H1 (cell line): Measurements from ENCODE around the gene TEAD1. TPM values are rescaled to one million over a fixed set of nuclear protein-coding genes. Genes with fewer than 3 reads are reported as not detected.

Experiments used
- CTCF ChIA-PET: fragments of 300-600 bp; sonication (Branson Sonifier 250); formaldehyde crosslinking; loops from one replicate; lab custom pipeline; 2021; ENCODE audit not compliant: partially characterized antibody; lab: Charles Lee
- POLR2A ChIA-PET: fragments of 300-600 bp; sonication (Branson Sonifier 250); formaldehyde crosslinking; loops from one replicate; lab custom pipeline; 2021; ENCODE audit warnings: inconsistent platforms; ENCODE audit not compliant: partially characterized antibody; lab: Charles Lee
- DNase-seq, 2 experiments: peaks; one replicate each; pipeline versions ENCODE4 v3.0.0 to v3.0.0-alpha.2; 2010 to 2022; ENCODE audit warnings: low spot score in 2 of 2, low read depth in 1 of 2, mixed read lengths in 1 of 2
- FAIRE-seq: peaks from 2 replicates; lab custom pipeline; 2011; peaks lifted over from hg19 to GRCh38; lab: Jason Lieb, UNC
- H2AFZ ChIP-seq: 2 replicates; pipeline ENCODE4 v1.8.1; 2012; ENCODE audit warnings: low read length, inconsistent platforms
- H2AK5ac ChIP-seq: 2 replicates; pipeline ENCODE4 v1.6.1; 2013; ENCODE audit warnings: low read depth, low read length
- H2BK120ac ChIP-seq: replicated peaks from 2 replicates; pipeline ENCODE3; 2013; ENCODE audit warnings: low read depth, low read length, inconsistent platforms
- H2BK12ac ChIP-seq: 2 replicates; pipeline ENCODE4 v1.6.1; 2013; ENCODE audit warnings: low read depth, low read length
- H2BK15ac ChIP-seq: 2 replicates; pipeline ENCODE4 v1.6.1; 2013; ENCODE audit warnings: low read length
- H2BK20ac ChIP-seq: 2 replicates; pipeline ENCODE4 v1.6.1; 2013; ENCODE audit warnings: low read length
- H2BK5ac ChIP-seq: 2 replicates; pipeline ENCODE4 v1.6.1; 2013; ENCODE audit warnings: low read depth, low read length
- H3K14ac ChIP-seq: 2 replicates; pipeline ENCODE4 v1.6.1; 2013; ENCODE audit warnings: inconsistent platforms; ENCODE audit not compliant: insufficient read length
- H3K18ac ChIP-seq: 2 replicates; pipeline ENCODE4 v1.6.1; 2013; ENCODE audit warnings: low read length; ENCODE audit errors: extremely low read depth
- H3K23ac ChIP-seq: 2 replicates; pipeline ENCODE4 v1.6.1; 2013; ENCODE audit warnings: inconsistent platforms; ENCODE audit not compliant: insufficient read length
- H3K23me2 ChIP-seq: 2 replicates; pipeline ENCODE4 v1.6.1; 2013; ENCODE audit warnings: low read depth, low read length
- H3K27ac ChIP-seq: 2 replicates; pipeline ENCODE4 v1.6.1; 2011; ENCODE audit warnings: low read depth, low read length, inconsistent platforms
- H3K27me3 ChIP-seq, 4 experiments: replicated peaks in 1 of 4; 1 replicate in 1 of 4; 2 replicates in 3 of 4; pipeline versions ENCODE4 v1.6.1 to v1.8.1; 2011 to 2013; ENCODE audit warnings: low read length in 3 of 4, mild to moderate bottlenecking in 3 of 4, inconsistent platforms in 2 of 4, mixed read lengths in 2 of 4, moderate library complexity in 1 of 4; ENCODE audit not compliant: control insufficient read depth in 3 of 4, insufficient read depth in 3 of 4; ENCODE audit errors: extremely low read depth in 1 of 4
- H3K36me3 ChIP-seq, 4 experiments: 2 replicates each; pipeline versions ENCODE4 v1.6.1 to v1.8.1; 2011 to 2013; ENCODE audit warnings: mild to moderate bottlenecking in 4 of 4, low read length in 3 of 4, moderate library complexity in 2 of 4, control low read depth in 1 of 4, inconsistent platforms in 1 of 4; ENCODE audit not compliant: insufficient read depth in 4 of 4, control insufficient read depth in 2 of 4
- H3K4ac ChIP-seq: replicated peaks from 2 replicates; pipeline ENCODE3; 2013; ENCODE audit warnings: low read length, low read depth, mixed read lengths, inconsistent platforms; ENCODE audit not compliant: insufficient read length
- H3K4me1 ChIP-seq, 4 experiments: replicated peaks in 1 of 4; 1 replicate in 1 of 4; 2 replicates in 3 of 4; pipeline versions ENCODE4 v1.6.1 to v1.8.1; 2011 to 2013; ENCODE audit warnings: low read length in 3 of 4, inconsistent platforms in 2 of 4, mixed read lengths in 1 of 4; ENCODE audit not compliant: insufficient read depth in 4 of 4, control insufficient read depth in 3 of 4
- H3K4me2 ChIP-seq, 2 experiments: 2 replicates each; pipeline versions ENCODE4 v1.6.1 to v1.8.1; 2011 to 2013; ENCODE audit warnings: low read depth in 2 of 2, low read length in 2 of 2, control low read depth in 1 of 2, inconsistent platforms in 1 of 2, mild to moderate bottlenecking in 1 of 2; ENCODE audit not compliant: insufficient read depth in 1 of 2
- H3K4me3 ChIP-seq, 4 experiments: fragments of 200-600, 300-600 bp in 1 of 4; sonication (generic), shearing (Covaris generic), sonication (Bioruptor Twin) in 1 of 4; 2 replicates each; pipeline versions ENCODE4 v1.5.1 to v1.8.1; 2011 to 2016; ENCODE audit warnings: low read length in 4 of 4, low read depth in 3 of 4, control low read depth in 2 of 4, inconsistent platforms in 2 of 4, mild to moderate bottlenecking in 2 of 4, mixed read lengths in 1 of 4, moderate library complexity in 1 of 4; ENCODE audit not compliant: insufficient read depth in 2 of 4; ENCODE audit errors: extremely low read depth in 1 of 4
- H3K56ac ChIP-seq: replicated peaks from 2 replicates; pipeline ENCODE3; 2013; ENCODE audit warnings: low read depth, mild to moderate bottlenecking, mixed read lengths, low read length, inconsistent platforms; ENCODE audit not compliant: insufficient read length
- H3K79me1 ChIP-seq: 2 replicates; pipeline ENCODE4 v1.6.1; 2013; ENCODE audit warnings: low read depth, low read length, control low read depth
- H3K79me2 ChIP-seq, 2 experiments: 2 replicates each; pipeline versions ENCODE4 v1.6.1 to v1.8.1; 2012 to 2013; ENCODE audit warnings: low read length in 2 of 2, mild to moderate bottlenecking in 2 of 2, inconsistent platforms in 1 of 2; ENCODE audit not compliant: insufficient read depth in 2 of 2, control insufficient read depth in 1 of 2
- H3K9ac ChIP-seq, 4 experiments: replicated peaks in 1 of 4; 1 replicate in 1 of 4; 2 replicates in 3 of 4; pipeline versions ENCODE4 v1.6.1 to v1.8.1; 2011 to 2013; ENCODE audit warnings: low read depth in 3 of 4, low read length in 3 of 4, control low read depth in 2 of 4, mild to moderate bottlenecking in 2 of 4, moderate library complexity in 2 of 4, inconsistent platforms in 1 of 4; ENCODE audit errors: extremely low read depth in 1 of 4
- H3K9me3 ChIP-seq, 2 experiments: 2 replicates each; pipeline versions ENCODE4 v1.6.1 to v1.8.1; 2012 to 2013; ENCODE audit warnings: mild to moderate bottlenecking in 2 of 2, moderate library complexity in 2 of 2, control low read depth in 1 of 2, inconsistent platforms in 1 of 2, low read depth in 1 of 2, low read length in 1 of 2, mixed read lengths in 1 of 2; ENCODE audit not compliant: insufficient read depth in 2 of 2
- H4K20me1 ChIP-seq, 2 experiments: replicated peaks in 1 of 2; 2 replicates each; pipeline versions ENCODE3 to v1.8.1; 2011 to 2013; ENCODE audit warnings: inconsistent platforms in 2 of 2, low read length in 2 of 2, mild to moderate bottlenecking in 1 of 2; ENCODE audit not compliant: insufficient read depth in 2 of 2, control insufficient read depth in 1 of 2
- H4K5ac ChIP-seq: 2 replicates; pipeline ENCODE4 v1.6.1; 2013; ENCODE audit warnings: low read length, low read depth, mixed read lengths, inconsistent platforms; ENCODE audit not compliant: insufficient read length
- H4K8ac ChIP-seq: 2 replicates; pipeline ENCODE4 v1.8.0; 2013; ENCODE audit warnings: mild to moderate bottlenecking, moderate library complexity, low read length, inconsistent platforms; ENCODE audit not compliant: insufficient read depth; ENCODE audit errors: extremely low read depth
- H4K91ac ChIP-seq: replicated peaks from 2 replicates; pipeline ENCODE3; 2013; ENCODE audit warnings: low read length, mixed read lengths, inconsistent platforms; ENCODE audit not compliant: insufficient read length
- ASH2L ChIP-seq: fragments of 200-600, 300-600 bp; sonication (generic); IDR thresholded peaks from one replicate; pipeline ENCODE4 v1.7.1; 2017; ENCODE audit warnings: low read length
- BACH1 ChIP-seq: IDR thresholded peaks from 2 replicates; pipeline ENCODE4 v1.6.1; 2012; ENCODE audit warnings: low read length, improper control_type of control experiment
- JUN ChIP-seq: IDR thresholded peaks from 2 replicates; pipeline ENCODE4 v1.6.1; 2011; ENCODE audit warnings: low read depth, mild to moderate bottlenecking, improper control_type of control experiment, low read length
- RAD21 ChIP-seq, 2 experiments: IDR thresholded peaks in 1 of 2; conservative IDR thresholded peaks in 1 of 2; 2 replicates each; pipeline ENCODE4 v1.6.1; 2011; ENCODE audit warnings: low read depth in 2 of 2, low read length in 2 of 2, improper control_type of control experiment in 1 of 2, inconsistent platforms in 1 of 2, mild to moderate bottlenecking in 1 of 2, moderate library complexity in 1 of 2
- RBBP5 ChIP-seq: IDR thresholded peaks from 2 replicates; pipeline ENCODE4 v1.7.1; 2012; ENCODE audit warnings: low read depth, mild to moderate bottlenecking, inconsistent platforms, low read length, moderate library complexity, borderline replicate concordance
- RXRA ChIP-seq: IDR thresholded peaks from 2 replicates; pipeline ENCODE4 v1.6.1; 2011; ENCODE audit warnings: low read depth, mild to moderate bottlenecking, low read length, moderate library complexity; ENCODE audit not compliant: insufficient read depth
- SIX5 ChIP-seq: IDR thresholded peaks from 2 replicates; pipeline ENCODE4 v1.6.1; 2011; ENCODE audit warnings: mild to moderate bottlenecking, low read depth, low read length
- SUZ12 ChIP-seq: fragments of 200-600 bp; sonication (generic); IDR thresholded peaks from 2 replicates; pipeline ENCODE4 v1.6.1; 2012; ENCODE audit warnings: mild to moderate bottlenecking, inconsistent platforms, low read length, moderate library complexity, mixed read lengths
- TAF7 ChIP-seq: optimal IDR thresholded peaks from 2 replicates; pipeline ENCODE3; 2011; ENCODE audit warnings: low read depth, mild to moderate bottlenecking, inconsistent platforms, low read length, moderate library complexity, borderline replicate concordance
- USF2 ChIP-seq: IDR thresholded peaks from 2 replicates; pipeline ENCODE4 v1.6.1; 2011; ENCODE audit warnings: low read length, improper control_type of control experiment
- ZNF274 ChIP-seq: IDR thresholded peaks from 2 replicates; pipeline ENCODE4 v1.7.0; 2012; ENCODE audit warnings: low read length, borderline replicate concordance; ENCODE audit errors: extremely low read depth
- WGBS, 2 experiments: shearing (Covaris generic) in 1 of 2; methylation state at CpG; one replicate each; pipeline versions ENCODE4 v1.1.6 to v1.1.7; 2013 to 2015; ENCODE audit warnings: low lambda C conversion rate in 2 of 2, mixed read lengths in 2 of 2, inconsistent platforms in 1 of 2, low coverage in 1 of 2, missing lambda C conversion rate in 1 of 2; ENCODE audit not compliant: insufficient replicate concordance in 2 of 2, insufficient coverage in 1 of 2, insufficient read length in 1 of 2; ENCODE audit errors: extremely low coverage in 1 of 2, missing lambda C conversion rate in 1 of 2; 5-methylcytosine and 5-hydroxymethylcytosine counted together
- polyA plus RNA-seq, 7 experiments: library from polyadenylated mRNA; depleted of rRNA in 3 of 7; stranded (reverse) in 5 of 7; unstranded in 2 of 7; fragments of >200 nt in 5 of 7; fragments of 200-250 nt in 2 of 7; gene quantifications; 1 replicate in 5 of 7; 2 replicates in 1 of 7; 4 replicates in 1 of 7; pipeline versions ENCODE4 v1.2.1 to v1.2.3, GENCODE V29; 2011 to 2013; ENCODE audit warnings: missing spikeins in 2 of 7, mixed read lengths in 2 of 7
- total RNA-seq: library from RNA; stranded (reverse); fragmentation: NEBNext Ultra II Directional; extraction: Animal tissue kit (Norgen Biotek cat#: 25700); gene quantifications from 2 replicates; pipeline ENCODE4 v1.2.1, GENCODE V29; 2021

Gene TEAD1
- total and polyA plus RNA-seq, 2 of the 8 experiments (the other 6 are each of a cell fraction or from before 2014, with no cell fraction given) = 15.6 to 67.4 TPM

DNA sequence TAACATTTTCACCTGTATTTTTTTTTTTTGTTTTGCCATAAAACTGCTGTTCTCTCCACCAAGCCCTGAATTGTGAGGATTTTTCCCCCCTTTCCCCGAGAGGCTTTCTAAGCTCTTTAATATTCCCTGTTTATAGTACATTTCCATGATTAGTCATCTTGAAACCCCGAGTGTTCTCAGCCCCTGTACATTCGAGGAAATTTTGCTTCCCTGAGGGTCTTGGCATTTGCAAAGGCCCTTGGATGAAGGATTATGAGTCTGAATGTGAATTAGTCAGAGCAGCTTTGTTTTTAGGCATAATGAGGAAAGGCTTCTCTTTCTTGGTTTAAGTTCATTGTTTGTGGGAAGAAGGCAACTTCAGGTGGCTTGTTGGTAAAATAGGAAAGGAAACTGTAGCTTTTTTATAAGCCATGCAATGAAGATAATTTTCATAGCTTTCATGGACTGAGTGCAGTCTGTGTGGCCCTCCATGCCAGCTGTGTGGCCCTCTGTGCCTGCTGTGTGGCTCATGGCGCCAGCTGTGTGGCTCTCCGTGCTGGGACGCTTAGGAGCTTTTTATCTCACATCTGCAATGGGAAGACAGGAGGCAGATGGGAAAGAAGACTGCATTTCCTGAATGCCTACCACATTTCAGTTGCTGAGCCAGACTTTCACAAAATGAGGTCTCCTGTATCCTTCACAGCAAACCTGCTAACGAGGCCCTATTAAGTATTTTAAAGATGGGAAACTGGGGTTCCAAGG, 129.0 kb downstream of the TEAD1 start:
- H2BK120ac ChIP-seq = no peak overlapping the region
- no peak overlapping the region for H3K4ac ChIP-seq
- no peaks in the 10 kb centered on the region for H3K36me3 ChIP-seq
- peak overlapping the region; percentile 24; the same call in 1 of the 2 replicates for H2AK5ac ChIP-seq
- no peaks in the 10 kb centered on the region for H3K23me2 ChIP-seq
- H3K56ac ChIP-seq = no peak overlapping the region
- no peaks in the 10 kb centered on the region for H3K27me3 ChIP-seq
- H2BK12ac ChIP-seq = no peak overlapping the region
- no peak overlapping the region for H3K18ac ChIP-seq
- H2BK5ac ChIP-seq = no peak overlapping the region
- H2BK20ac ChIP-seq = no peak overlapping the region
- no peak overlapping the region for H3K27ac ChIP-seq
- H4K20me1 ChIP-seq = no peaks in the 10 kb centered on the region
- no peak overlapping the region for H2BK15ac ChIP-seq
- H3K4me1 ChIP-seq = peaks cover 15 to 46% (median 33%) of the 10 kb centered on the region in 4 experiments
- FAIRE-seq = no peak
- H3K14ac ChIP-seq = no peak overlapping the region
- H3K23ac ChIP-seq = no peak overlapping the region
- H3K9ac ChIP-seq = no peak overlapping the region
- no peak overlapping the region for H4K5ac ChIP-seq
- no peaks in the 10 kb centered on the region for H3K9me3 ChIP-seq
- peaks cover 0 to 93% of the 10 kb centered on the region in 2 experiments; a peak in 3 of 4 replicates for H3K79me2 ChIP-seq
- WGBS, 2 experiments = 78% methylated on average over 7 of the region's 7 CpGs; no CpG with 5 or more reads in 1 of the 2 experiments
- ChIA-PET CTCF (interaction anchor here (0.7 to 1.7 kb wide), 6 partner anchors 11 to 85 kb away, joined by 3 to 4 read pairs (median 4); no protein-coding TSS in a partner anchor), POLR2A (interaction anchor here (0.8 kb wide), 1 partner anchor 25 kb away, joined by 4 read pairs; no protein-coding TSS in a partner anchor)
- H3K4me3 ChIP-seq = no peak overlapping the region
- H4K91ac ChIP-seq = no peak overlapping the region
- DNase-seq = no peak
- no peak overlapping the region; a peak in 1 of 4 replicates for H3K4me2 ChIP-seq
- H2AFZ ChIP-seq = no peak overlapping the region
- H3K79me1 ChIP-seq = no peaks in the 10 kb centered on the region; the same call in none of the 2 replicates
- H4K8ac ChIP-seq = no peak overlapping the region
- TF ChIP-seq RXRA = no peak
- no peak for TF ChIP-seq ZNF274
- TF ChIP-seq JUN = no peak
- no peak for TF ChIP-seq SUZ12
- no peak for TF ChIP-seq ASH2L
- TF ChIP-seq USF2 = no peak
- TF ChIP-seq BACH1 = no peak
- TF ChIP-seq RBBP5 = no peak
- TF ChIP-seq TAF7 = no peak
- TF ChIP-seq SIX5 = no peak
- TF ChIP-seq RAD21 (IDR thresholded peaks at IDR 0.05 in 1 of 2, conservative IDR thresholded peaks at IDR 0.05 in 1 of 2; ENCODE audit: low read depth in 2 of 2, low read length in 2 of 2) = no peak
